GM20000 (cell line): ENCODE measurements around the gene MPHOSPH9.

Experiments
- DNase-seq: peaks from one replicate; pipeline ENCODE4 v3.0.0; 2012; ENCODE audit warnings: low spot score
- TF ChIP-seq, protein P1 (sequence below): IDR thresholded peaks from 2 replicates; pipeline ENCODE4 v1.5.1; 2012; ENCODE audit warnings: mild to moderate bottlenecking, control low read depth; ENCODE audit errors: extremely low read depth, missing control alignments

MPHOSPH9 gene, protein sequence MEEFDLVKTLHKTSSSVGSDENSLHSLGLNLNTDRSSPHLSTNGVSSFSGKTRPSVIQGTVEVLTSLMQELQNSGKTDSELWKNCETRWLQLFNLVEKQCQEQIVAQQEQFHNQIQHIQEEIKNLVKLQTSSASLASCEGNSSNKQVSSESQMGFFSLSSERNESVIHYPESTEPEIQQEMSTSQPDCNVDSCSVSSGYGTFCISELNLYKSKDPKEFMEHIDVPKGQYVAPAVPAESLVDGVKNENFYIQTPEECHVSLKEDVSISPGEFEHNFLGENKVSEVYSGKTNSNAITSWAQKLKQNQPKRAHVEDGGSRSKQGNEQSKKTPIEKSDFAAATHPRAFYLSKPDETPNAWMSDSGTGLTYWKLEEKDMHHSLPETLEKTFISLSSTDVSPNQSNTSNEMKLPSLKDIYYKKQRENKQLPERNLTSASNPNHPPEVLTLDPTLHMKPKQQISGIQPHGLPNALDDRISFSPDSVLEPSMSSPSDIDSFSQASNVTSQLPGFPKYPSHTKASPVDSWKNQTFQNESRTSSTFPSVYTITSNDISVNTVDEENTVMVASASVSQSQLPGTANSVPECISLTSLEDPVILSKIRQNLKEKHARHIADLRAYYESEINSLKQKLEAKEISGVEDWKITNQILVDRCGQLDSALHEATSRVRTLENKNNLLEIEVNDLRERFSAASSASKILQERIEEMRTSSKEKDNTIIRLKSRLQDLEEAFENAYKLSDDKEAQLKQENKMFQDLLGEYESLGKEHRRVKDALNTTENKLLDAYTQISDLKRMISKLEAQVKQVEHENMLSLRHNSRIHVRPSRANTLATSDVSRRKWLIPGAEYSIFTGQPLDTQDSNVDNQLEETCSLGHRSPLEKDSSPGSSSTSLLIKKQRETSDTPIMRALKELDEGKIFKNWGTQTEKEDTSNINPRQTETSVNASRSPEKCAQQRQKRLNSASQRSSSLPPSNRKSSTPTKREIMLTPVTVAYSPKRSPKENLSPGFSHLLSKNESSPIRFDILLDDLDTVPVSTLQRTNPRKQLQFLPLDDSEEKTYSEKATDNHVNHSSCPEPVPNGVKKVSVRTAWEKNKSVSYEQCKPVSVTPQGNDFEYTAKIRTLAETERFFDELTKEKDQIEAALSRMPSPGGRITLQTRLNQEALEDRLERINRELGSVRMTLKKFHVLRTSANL

DNA sequence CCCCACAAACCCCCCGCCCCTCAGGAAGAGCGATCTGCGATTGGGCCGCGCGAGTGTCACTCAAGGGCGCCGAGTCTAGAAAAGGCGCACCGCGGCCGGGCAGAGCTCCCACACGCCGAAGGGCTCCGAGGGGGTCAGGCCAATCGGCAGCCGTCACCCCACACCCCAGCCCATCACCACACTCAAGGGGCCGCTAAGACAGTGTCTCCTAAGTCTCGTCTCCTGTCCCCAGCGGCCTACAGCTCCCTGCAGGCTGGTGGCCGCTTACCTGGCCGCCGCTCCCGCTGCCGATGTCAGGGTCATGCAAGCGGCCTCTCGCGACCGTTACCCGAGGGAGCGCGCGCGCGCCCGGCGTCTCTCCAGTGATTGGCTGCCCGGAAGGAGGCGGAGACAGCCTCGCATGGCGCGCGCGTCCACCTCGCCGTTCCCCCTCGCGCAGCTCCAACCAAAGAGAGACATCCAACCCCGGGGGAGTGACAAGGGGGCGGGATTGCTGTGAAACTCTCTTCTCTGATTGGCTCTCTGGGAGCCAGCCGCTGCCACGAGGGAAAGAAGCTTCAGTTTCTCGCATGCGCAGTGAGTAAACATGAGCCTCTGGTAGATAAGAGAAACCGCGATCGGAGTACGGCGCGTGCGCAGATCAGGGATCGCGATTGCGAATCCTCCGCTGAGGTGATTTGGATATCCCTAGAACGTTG is at the start of gene MPHOSPH9, which contains the start of gene MTRFR:
MPHOSPH9 (minus strand) TSS at position 335 of the 698 bp plus-strand sequence. CDS start 2,777 bp downstream, outside the sequence.
MTRFR (plus strand) TSS at position 630 of the 698 bp plus-strand sequence. CDS start 20,239 bp downstream, outside the sequence.
- DNase-seq: peak; percentile 94
- TF ChIP-seq, protein P1, sequence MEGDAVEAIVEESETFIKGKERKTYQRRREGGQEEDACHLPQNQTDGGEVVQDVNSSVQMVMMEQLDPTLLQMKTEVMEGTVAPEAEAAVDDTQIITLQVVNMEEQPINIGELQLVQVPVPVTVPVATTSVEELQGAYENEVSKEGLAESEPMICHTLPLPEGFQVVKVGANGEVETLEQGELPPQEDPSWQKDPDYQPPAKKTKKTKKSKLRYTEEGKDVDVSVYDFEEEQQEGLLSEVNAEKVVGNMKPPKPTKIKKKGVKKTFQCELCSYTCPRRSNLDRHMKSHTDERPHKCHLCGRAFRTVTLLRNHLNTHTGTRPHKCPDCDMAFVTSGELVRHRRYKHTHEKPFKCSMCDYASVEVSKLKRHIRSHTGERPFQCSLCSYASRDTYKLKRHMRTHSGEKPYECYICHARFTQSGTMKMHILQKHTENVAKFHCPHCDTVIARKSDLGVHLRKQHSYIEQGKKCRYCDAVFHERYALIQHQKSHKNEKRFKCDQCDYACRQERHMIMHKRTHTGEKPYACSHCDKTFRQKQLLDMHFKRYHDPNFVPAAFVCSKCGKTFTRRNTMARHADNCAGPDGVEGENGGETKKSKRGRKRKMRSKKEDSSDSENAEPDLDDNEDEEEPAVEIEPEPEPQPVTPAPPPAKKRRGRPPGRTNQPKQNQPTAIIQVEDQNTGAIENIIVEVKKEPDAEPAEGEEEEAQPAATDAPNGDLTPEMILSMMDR: no peak

DNA sequence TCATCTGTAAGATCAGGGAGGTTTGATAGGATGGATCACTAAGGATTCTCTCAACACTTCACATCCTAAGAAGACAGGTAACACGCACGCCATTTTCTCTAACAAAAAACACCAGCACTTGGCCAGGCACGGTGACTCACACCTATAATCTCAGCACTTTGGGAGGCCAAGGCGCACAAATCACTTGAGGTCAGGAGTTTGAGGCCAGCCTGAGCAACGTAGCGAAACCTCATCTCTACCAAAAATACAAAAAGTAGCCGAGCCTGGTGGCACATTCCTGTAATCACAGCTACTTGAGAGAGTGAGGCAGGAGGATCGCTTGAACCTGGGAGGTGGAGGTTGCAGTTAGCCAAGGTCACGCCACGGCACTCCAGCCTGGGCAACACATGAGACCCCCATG is 49.2 kb upstream of the MPHOSPH9 start:
- TF ChIP-seq, protein P1: no peak
- DNase-seq: no peak

DNA sequence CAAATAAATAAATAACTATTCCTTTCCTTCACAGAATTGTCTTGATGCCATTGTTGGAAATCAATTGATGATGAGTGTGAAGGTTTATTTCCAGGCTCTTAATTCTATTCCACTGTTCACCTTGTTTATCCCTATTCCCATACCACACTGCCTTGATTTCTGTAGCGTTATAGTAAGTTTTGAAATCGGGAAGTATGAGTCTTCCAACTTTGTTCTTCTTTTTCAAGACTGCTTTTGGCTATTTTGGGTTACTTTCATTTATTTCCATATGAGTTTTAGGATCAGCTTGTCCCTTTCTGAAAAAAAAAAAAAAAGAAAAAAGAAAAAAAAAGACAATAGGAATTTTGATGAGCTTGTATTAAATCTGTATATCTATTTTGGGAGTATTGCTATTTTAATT is 48.0 kb upstream of the MPHOSPH9 start:
- TF ChIP-seq, protein P1: no peak
- DNase-seq: no peak

DNA sequence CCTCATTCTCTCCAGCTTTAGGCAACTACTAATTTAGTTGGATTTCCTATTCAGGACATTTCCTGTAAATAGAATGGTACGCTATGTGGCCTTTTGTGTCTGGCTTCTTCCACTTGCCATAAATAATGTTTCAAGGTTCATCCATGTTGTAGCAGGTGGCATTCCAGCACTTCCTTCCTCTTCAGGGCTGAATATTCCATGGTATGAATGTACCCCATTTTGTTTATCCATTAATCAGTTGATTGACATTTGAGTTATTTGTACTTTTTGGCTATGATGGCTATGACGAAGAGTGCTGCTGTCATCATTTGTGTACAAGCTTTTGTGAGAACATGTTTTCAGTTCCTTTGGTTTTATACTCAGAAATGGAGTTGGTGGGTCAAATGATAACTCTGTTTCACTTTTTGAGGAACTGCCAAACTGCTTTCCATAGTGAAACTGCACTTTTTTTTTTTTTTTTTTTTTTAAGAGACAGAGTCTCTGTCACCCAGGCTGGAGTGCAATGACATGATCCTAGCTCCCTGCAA is 45.2 kb upstream of the MPHOSPH9 start:
- TF ChIP-seq, protein P1: no peak
- peak; percentile 83 for DNase-seq

DNA sequence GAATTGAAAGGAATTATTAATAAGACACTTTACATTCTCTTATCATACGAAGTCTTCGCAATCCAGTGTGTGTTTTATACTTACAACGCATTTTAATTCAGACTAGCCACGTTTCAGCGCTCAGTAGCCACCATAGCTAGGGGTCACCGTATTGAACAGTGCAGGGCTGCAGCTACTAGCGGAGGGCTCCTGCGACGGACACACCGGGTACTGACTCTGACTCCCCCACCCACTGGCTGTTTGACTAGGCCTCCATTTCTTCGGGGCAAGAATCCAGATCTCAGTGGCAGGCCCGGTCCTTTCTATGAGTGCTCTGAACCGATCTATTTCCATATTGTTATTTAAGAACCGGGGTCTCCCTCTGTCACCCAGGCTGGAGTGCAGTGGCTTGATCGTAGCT is 40.2 kb upstream of the MPHOSPH9 start:
- TF ChIP-seq, protein P1: no peak
- no peak for DNase-seq

DNA sequence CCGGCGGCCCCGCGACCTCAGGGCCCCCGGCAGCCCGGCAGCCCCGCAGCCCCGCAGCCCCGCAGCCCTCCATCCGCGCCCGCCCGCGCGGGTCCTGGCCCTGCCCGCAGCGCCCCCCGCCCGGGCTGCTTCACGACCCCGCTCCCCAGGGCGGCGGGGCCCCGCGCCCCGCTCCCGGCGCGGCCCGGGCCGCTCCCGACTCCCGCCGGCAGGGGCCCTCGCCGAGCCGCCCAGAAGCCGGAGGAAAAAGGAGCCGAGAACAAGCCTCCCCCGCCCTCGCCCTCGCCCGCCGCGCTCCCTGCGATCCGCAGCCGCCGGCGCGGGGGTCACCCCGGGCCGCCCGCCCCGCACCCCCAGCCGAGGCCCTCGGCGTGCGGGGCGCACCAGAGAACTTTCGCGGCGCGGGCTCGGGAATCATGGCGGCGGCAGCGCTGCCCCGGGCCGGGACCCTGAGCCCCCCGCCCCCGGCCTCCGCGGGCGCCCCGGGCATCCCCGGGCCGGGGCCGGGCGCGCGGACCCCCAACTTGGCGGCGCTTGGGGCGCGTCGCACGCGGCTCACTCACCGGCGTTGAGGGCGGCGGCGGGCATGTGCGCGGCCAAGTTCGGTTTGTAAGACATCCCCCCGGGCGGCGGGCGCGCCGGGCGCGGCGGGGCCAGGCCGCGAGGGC is 38.2 kb upstream of the MPHOSPH9 start:
- DNase-seq: peak; percentile 96
- TF ChIP-seq, protein P1: peak; percentile 76
